Measurements from ENCODE around the gene STRIP1. TPM values are rescaled to one million over a fixed set of nuclear protein-coding genes. Genes with fewer than 3 reads are reported as not detected.

STRIP1 gene
- total and polyA plus RNA-seq, 10 donors = 11.8 to 98.7 (median 59.3) TPM

DNA sequence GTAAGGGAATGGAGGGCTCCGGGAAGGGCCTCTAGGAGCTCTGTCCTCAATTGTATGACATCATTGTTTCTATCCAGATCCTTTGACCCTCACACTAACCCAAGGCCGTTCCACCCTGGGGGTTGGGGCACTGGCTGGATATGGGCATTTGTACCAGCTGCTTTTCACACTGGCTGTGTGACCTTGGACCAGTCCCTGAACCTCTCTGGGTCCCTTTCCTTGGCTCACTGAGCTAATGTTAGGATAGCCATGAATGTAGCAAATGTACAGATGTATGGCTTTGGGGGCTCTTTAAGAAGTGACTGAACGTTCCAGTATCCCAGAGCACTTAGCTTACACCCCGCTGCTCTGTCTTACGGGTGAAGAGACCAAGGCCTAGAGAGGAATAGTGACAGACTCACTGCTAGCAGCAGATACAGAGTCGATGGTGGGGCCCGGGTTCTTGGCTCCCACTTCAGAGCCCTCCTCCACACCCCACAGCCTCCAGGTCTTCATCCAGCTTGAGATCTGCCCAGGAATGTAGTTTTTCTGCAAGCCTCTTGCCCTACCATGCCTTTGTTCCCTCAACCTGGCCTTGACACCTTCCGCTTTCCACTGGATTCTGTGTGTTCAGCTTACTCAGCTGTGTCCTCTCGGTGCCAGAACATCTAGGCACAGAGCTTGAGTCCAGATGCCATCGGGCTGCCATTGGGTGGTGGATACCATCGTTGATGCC lies 63.2 kb downstream of the STRIP1 start:
- WGBS, 5 donors = 63 to 75% (median 67%) methylated on average over 11 of the region's 11 CpGs
- H3K27ac ChIP-seq = peak overlapping the region in 6 of 8 donors; percentile 57 to 72 (median 64)
- intact Hi-C loops (cut with DNase I; ENCODE audit: low total_unique reads) = no loop called here

DNA sequence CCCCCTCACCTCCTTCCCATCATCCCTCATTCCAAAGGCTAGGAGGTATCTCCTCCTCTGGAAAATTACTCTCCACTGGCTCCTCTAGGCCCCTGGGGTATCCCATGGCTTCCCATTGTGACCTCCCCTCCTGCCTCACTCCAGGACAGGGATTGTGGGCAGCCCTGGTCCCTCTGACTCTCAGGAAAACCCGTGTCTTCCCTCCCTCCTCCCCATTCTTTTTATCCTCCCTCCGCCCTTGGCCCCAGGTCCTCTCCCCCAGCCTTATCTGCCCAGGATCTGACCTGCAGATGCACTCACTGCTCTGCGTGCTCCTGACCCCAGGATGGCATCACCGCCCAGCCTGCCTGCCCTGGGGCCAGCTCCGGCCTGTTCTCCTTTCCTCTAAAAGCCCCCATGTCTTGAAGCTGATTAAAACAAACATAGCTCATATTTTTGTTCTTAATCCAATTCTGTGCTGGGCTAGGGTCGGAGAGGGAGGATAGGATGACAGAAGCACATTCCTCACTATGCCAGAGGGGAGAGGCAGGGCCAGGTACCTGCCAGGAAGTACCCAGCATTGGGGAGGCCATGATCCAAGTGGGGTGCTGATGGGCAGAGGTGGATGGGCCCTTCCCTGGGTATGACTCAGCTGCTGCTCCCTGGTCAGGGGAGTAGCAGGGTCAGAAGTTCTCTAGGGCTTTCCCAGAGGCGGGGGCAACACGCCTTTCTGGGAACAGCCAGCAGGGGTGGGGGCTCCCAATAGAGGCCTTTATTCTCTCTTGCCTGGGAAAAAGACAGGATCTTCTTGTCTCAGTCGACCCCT lies 64.0 kb downstream of the STRIP1 start:
- H3K4me1 ChIP-seq = peaks cover 0 to 40% (median 12%) of the 10 kb centered on the region in 6 donors
- 66 to 81% (median 75%) methylated on average over 9 of the region's 9 CpGs for WGBS, 5 donors
- TF ChIP-seq POLR2AphosphoS5 (IDR thresholded peaks at IDR 0.05) (no peak), POLR2A (IDR thresholded peaks at IDR 0.05) (no peak)
- TF ChIP-seq, protein P1, sequence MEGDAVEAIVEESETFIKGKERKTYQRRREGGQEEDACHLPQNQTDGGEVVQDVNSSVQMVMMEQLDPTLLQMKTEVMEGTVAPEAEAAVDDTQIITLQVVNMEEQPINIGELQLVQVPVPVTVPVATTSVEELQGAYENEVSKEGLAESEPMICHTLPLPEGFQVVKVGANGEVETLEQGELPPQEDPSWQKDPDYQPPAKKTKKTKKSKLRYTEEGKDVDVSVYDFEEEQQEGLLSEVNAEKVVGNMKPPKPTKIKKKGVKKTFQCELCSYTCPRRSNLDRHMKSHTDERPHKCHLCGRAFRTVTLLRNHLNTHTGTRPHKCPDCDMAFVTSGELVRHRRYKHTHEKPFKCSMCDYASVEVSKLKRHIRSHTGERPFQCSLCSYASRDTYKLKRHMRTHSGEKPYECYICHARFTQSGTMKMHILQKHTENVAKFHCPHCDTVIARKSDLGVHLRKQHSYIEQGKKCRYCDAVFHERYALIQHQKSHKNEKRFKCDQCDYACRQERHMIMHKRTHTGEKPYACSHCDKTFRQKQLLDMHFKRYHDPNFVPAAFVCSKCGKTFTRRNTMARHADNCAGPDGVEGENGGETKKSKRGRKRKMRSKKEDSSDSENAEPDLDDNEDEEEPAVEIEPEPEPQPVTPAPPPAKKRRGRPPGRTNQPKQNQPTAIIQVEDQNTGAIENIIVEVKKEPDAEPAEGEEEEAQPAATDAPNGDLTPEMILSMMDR (IDR thresholded peaks at IDR 0.05 in 8 of 11, conservative IDR thresholded peaks at IDR 0.05 in 3 of 11) = no peak
- DNase-seq = no peak
- no peaks in the 10 kb centered on the region for H3K9me3 ChIP-seq
- H3K4me3 ChIP-seq = no peak overlapping the region
- H3K27me3 ChIP-seq (replicated peaks in 1 of 7) = no peaks in the 10 kb centered on the region
- intact Hi-C loops (cut with DNase I; ENCODE audit: low total_unique reads) = no loop called here
- no peaks in the 10 kb centered on the region for H3K36me3 ChIP-seq
- peak overlapping the region in 6 of 8 donors; percentile 16 to 72 (median 59) for H3K27ac ChIP-seq

More for the DNA sequence above, 63.2 kb downstream of the STRIP1 start:
- Histone ChIP-seq H3K27me3 (replicated peaks in 1 of 7) (no peaks in the 10 kb centered on the region), H3K36me3 (no peaks in the 10 kb centered on the region), H3K9me3 (no peaks in the 10 kb centered on the region), H3K4me3 (no peak overlapping the region), H3K4me1 (peaks cover 0 to 40% (median 12%) of the 10 kb centered on the region in 6 donors)
- DNase-seq = no peak
- TF ChIP-seq POLR2A (IDR thresholded peaks at IDR 0.05) (no peak), POLR2AphosphoS5 (IDR thresholded peaks at IDR 0.05) (peak in 2 of 3 donors; percentile 9 to 36)
- TF ChIP-seq, protein P1 (IDR thresholded peaks at IDR 0.05 in 8 of 11, conservative IDR thresholded peaks at IDR 0.05 in 3 of 11) = no peak

DNA sequence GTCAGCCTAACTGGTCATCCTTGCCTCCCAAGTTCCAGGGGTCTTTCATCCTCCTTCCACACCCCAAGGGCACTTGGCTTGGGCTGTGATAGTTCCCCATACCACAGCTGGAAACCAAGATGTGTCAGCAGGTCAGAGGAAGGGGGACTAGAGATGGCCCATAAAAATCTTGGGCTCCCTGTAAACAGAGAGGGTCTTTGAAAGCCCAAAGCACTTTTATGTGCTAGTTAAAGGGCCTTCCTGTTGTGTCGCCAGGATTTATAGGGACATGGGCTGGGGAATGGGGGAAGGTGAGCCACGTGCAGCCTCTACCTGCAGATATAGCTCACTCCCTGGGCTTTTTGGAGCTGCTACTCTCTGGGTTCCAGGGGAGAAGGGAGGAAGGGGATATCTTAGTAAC lies 65.9 kb downstream of the STRIP1 start:
- DNase-seq = no peak
- intact Hi-C loops (cut with DNase I; ENCODE audit: low total_unique reads) = no loop called here
- WGBS, 5 donors = 75 to 91% (median 83%) methylated on average over 2 of the region's 2 CpGs
- Histone ChIP-seq H3K27ac (no peak overlapping the region), H3K27me3 (replicated peaks in 1 of 7) (no peaks in the 10 kb centered on the region), H3K4me1 (peaks cover 0 to 40% (median 12%) of the 10 kb centered on the region in 6 donors), H3K9me3 (no peaks in the 10 kb centered on the region), H3K4me3 (no peak overlapping the region), H3K36me3 (no peaks in the 10 kb centered on the region)
- TF ChIP-seq POLR2A (IDR thresholded peaks at IDR 0.05) = no peak
- TF ChIP-seq POLR2AphosphoS5 (IDR thresholded peaks at IDR 0.05) = no peak
- TF ChIP-seq, protein P1 (IDR thresholded peaks at IDR 0.05 in 8 of 11, conservative IDR thresholded peaks at IDR 0.05 in 3 of 11) = no peak

DNA sequence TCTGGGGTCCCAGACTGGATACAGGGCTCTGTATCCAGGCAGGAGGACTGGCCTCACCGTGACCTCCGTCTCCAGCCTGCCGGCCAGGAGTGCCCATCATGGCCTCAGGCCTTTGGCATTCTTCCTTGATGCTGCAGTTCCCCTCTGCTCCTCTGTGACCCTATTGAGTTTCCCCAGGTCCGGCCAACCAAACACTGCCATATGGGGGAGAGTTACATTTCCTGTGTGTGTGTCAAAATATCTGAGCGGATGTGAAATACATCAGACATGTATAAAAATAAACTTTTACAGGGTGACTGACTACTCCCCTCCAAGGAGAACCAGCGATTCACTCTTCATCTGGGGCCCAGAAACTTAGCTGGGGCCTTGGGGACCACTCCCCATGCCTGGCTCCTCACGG lies 67.7 kb downstream of the STRIP1 start:
- peaks cover 0 to 38% (median 16%) of the 10 kb centered on the region in 6 donors for H3K4me1 ChIP-seq
- H3K27ac ChIP-seq = no peak overlapping the region
- DNase-seq = no peak
- TF ChIP-seq, protein P1 (IDR thresholded peaks at IDR 0.05 in 8 of 11, conservative IDR thresholded peaks at IDR 0.05 in 3 of 11) = no peak
- TF ChIP-seq POLR2AphosphoS5 (IDR thresholded peaks at IDR 0.05) (no peak), POLR2A (IDR thresholded peaks at IDR 0.05) (no peak)
- no peak overlapping the region for H3K4me3 ChIP-seq
- 32 to 51% (median 43%) methylated on average over 7 of the region's 7 CpGs for WGBS, 5 donors
- H3K27me3 ChIP-seq (replicated peaks in 1 of 7) = no peaks in the 10 kb centered on the region
- H3K9me3 ChIP-seq = no peaks in the 10 kb centered on the region
- H3K36me3 ChIP-seq = no peaks in the 10 kb centered on the region
- intact Hi-C loops (cut with DNase I; ENCODE audit: low total_unique reads) = no loop called here
